ENCODE data around the gene UBA5.
"Not testable (repeated sequence)": the region's sequence is repeated elsewhere in the genome, so short reads cannot be mapped to it uniquely, and the experiment has no call there.

The UBA5 gene

GRCh38 chr3:132630612-132631011 lies 29.5 kb upstream of the UBA5 start:
- TF ChIP-seq, protein P1, sequence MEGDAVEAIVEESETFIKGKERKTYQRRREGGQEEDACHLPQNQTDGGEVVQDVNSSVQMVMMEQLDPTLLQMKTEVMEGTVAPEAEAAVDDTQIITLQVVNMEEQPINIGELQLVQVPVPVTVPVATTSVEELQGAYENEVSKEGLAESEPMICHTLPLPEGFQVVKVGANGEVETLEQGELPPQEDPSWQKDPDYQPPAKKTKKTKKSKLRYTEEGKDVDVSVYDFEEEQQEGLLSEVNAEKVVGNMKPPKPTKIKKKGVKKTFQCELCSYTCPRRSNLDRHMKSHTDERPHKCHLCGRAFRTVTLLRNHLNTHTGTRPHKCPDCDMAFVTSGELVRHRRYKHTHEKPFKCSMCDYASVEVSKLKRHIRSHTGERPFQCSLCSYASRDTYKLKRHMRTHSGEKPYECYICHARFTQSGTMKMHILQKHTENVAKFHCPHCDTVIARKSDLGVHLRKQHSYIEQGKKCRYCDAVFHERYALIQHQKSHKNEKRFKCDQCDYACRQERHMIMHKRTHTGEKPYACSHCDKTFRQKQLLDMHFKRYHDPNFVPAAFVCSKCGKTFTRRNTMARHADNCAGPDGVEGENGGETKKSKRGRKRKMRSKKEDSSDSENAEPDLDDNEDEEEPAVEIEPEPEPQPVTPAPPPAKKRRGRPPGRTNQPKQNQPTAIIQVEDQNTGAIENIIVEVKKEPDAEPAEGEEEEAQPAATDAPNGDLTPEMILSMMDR (IDR thresholded peaks at IDR 0.05; ENCODE audit: low read depth, low read length), result no peak
- no peak for DNase-seq
- Histone ChIP-seq H3K4me1 (peaks cover 4% of the 10 kb centered on the region; the same call in 1 of the 2 replicates), H3K4me3 (ENCODE audit: low read depth, low read length) (no peak overlapping the region), H3K36me3 (no peaks in the 10 kb centered on the region), H3K9me3 (no peaks in the 10 kb centered on the region), H3K27me3 (no peaks in the 10 kb centered on the region)

- peaks cover 4% of the 10 kb centered on the region; the same call in 1 of the 2 replicates for H3K4me1 ChIP-seq
- H3K36me3 ChIP-seq, result no peaks in the 10 kb centered on the region
- H3K4me3 ChIP-seq (ENCODE audit: low read depth, low read length), result no peak overlapping the region
- no peak for DNase-seq
- H3K27me3 ChIP-seq, result no peaks in the 10 kb centered on the region
- no peaks in the 10 kb centered on the region for H3K9me3 ChIP-seq
- TF ChIP-seq, protein P1 (IDR thresholded peaks at IDR 0.05; ENCODE audit: low read depth, low read length), result no peak
Observed at GRCh38 chr3:132635052-132635451, 25.1 kb upstream of the UBA5 start.

- TF ChIP-seq, protein P1 (IDR thresholded peaks at IDR 0.05; ENCODE audit: low read depth, low read length), result no peak
Observed at GRCh38 chr3:132637590-132637989, 22.5 kb upstream of the UBA5 start.

GRCh38 chr3:132638706-132639105 lies 21.4 kb upstream of the UBA5 start:
- H3K36me3 ChIP-seq, result no peaks in the 10 kb centered on the region
- no peak for DNase-seq
- H3K4me1 ChIP-seq, result no peaks in the 10 kb centered on the region
- no peaks in the 10 kb centered on the region for H3K27me3 ChIP-seq
- TF ChIP-seq, protein P1 (IDR thresholded peaks at IDR 0.05; ENCODE audit: low read depth, low read length), result no peak
- H3K4me3 ChIP-seq (ENCODE audit: low read depth, low read length), result no peak overlapping the region
- no peaks in the 10 kb centered on the region for H3K9me3 ChIP-seq

More at GRCh38 chr3:132637590-132637989, 22.5 kb upstream of the UBA5 start:
- no peak for DNase-seq
- H3K4me1 ChIP-seq, result no peaks in the 10 kb centered on the region
- no peaks in the 10 kb centered on the region for H3K36me3 ChIP-seq
- H3K27me3 ChIP-seq, result no peaks in the 10 kb centered on the region
- no peak overlapping the region for H3K4me3 ChIP-seq (ENCODE audit: low read depth, low read length)
- no peaks in the 10 kb centered on the region for H3K9me3 ChIP-seq

DNA sequence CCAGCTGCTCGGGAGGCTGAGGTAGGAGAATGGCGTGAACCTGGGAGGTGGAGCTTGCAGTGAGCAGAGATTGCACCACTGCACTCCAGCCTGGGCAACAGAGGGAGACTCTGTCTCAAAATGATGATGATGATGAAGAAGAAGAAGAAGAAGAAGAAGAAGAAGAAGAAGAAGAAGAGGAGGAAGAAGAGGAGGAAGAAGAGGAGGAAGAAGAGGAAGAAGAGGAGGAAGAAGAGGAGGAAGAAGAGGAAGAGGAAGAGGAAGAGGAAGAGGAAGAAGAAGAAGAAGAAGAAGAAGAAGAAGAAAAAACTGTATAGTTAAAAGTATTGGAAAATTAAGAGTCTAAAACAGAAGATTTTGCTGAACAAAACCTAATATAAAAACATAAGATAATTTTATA lies 18.7 kb upstream of the UBA5 start:
- not testable (repeated sequence) for H3K27me3 ChIP-seq; H3K4me3 ChIP-seq (ENCODE audit: low read depth, low read length); DNase-seq; H3K36me3 ChIP-seq; H3K9me3 ChIP-seq; H3K4me1 ChIP-seq

GRCh38 chr3:132641837-132642538 lies 18.1 kb upstream of the UBA5 start:
- Histone ChIP-seq H3K4me1 (no peaks in the 10 kb centered on the region), H3K9me3 (no peaks in the 10 kb centered on the region), H3K36me3 (no peaks in the 10 kb centered on the region), H3K27me3 (no peaks in the 10 kb centered on the region), H3K4me3 (ENCODE audit: low read depth, low read length) (no peak overlapping the region)
- TF ChIP-seq, protein P1 (IDR thresholded peaks at IDR 0.05; ENCODE audit: low read depth, low read length), result peak; percentile 70
- DNase-seq, result no peak

All from BE2C (cell line).